NCI-H1048 (cell line): ENCODE measurements around the gene DGKQ.
A peak's percentile ranks its signal among the peaks of the same experiment; 100 is the strongest.
"Not testable (repeated sequence)": the region's sequence is repeated elsewhere in the genome, so short reads cannot be mapped to it uniquely, and the experiment has no call there.

ENCODE experiments used
- DNase-seq: peaks from one replicate; lab custom pipeline; 2025; lab: John Stamatoyannopoulos, UW

DGKQ gene

DNA sequence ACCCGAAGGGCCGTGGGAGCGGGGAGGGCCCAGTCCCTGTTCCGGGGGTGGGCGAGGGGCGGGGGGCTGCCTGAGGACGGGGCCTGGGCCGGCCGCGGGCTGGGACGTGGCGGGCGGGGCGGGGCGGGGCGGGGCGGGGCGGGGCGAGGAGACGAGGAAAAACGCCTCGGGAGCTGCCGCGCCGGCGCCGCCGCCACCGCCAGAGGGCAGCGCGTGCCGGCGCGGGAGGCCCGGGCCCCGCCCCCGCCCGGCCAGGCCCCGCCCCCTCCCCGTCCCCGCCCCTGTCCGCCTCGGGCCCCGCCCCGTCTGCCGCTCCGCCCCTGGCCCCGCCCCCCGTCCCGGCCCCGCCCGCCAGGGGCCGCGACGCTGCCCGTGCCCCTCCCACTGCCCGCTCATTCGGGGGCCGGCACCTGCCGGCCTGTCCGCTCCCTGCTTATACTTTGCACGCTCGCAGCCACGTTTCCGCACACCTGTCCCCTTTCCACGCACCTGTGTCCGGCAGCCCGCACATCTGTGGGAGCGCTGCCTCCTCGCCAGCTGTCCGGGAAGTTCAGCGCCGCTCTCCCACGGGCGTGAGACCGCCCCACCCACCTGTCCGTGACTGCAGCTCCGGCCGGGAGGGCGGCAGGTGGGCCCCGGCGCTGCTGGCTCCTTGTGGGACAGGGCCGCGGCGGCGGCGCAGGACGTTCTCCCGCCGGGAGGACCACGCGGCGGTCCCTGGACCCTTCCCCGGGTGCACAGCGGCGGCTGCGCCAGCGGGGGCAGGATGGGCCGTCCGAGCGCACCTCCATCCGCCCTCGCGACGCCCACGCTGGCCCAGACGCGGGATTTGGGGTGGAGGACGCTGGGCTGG, 36.4 kb upstream of the DGKQ start:
- peak; percentile 19 for DNase-seq

DNA sequence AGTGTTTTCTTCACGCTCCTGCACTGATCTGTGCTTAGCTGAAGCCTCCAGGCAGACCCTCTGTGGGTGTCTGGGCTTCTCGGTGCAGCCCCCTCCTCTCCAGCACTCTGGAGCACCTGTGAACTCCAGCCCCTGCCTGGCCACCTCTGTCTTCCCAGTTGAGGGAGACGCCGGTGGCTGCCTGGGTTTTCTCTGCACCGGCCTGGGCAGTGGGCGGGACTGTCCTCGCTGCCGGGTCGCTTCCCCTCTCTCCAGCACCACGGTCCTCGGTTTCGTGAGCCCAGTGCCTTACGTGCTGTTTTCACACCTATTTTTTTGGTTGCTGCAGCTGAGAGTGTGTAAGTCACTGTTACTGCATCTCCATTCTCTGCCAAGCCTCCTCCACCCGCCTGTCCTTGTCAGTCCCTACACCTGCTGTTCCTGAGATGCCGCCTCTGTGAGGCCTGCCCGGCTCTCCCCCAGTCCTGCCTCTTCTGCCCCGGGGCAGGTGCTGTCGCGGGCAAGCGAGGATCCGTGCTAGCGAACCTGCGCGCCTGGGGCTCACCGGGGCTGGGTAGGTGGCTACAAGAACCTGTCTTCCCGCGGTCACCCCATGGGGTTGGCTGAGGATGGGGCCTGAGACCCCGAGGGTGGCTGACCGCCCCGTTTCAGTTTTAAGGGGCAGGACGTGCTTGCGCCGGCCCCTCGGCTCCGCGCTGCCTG, 35.6 kb upstream of the DGKQ start:
- no peak for DNase-seq

DNA sequence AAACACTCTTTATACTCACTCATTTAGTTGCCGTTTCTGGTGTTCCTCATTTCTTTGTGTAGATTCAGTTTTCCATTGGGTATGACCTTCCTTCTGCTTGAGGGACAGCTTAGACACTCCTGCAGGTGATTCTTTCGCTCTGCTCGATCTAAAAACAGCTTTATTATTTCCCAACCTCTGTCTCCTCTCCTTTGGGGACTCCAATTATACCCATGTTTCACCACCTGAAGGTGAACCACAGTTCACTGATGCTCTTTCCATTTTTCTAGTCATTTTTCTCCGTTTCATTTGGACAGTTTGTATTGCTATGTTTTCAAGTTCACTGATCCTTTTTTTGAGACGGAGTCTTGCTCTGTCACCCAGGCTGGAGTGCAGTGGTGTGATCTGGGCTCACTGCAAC, 33.5 kb upstream of the DGKQ start:
- DNase-seq: no peak

DNA sequence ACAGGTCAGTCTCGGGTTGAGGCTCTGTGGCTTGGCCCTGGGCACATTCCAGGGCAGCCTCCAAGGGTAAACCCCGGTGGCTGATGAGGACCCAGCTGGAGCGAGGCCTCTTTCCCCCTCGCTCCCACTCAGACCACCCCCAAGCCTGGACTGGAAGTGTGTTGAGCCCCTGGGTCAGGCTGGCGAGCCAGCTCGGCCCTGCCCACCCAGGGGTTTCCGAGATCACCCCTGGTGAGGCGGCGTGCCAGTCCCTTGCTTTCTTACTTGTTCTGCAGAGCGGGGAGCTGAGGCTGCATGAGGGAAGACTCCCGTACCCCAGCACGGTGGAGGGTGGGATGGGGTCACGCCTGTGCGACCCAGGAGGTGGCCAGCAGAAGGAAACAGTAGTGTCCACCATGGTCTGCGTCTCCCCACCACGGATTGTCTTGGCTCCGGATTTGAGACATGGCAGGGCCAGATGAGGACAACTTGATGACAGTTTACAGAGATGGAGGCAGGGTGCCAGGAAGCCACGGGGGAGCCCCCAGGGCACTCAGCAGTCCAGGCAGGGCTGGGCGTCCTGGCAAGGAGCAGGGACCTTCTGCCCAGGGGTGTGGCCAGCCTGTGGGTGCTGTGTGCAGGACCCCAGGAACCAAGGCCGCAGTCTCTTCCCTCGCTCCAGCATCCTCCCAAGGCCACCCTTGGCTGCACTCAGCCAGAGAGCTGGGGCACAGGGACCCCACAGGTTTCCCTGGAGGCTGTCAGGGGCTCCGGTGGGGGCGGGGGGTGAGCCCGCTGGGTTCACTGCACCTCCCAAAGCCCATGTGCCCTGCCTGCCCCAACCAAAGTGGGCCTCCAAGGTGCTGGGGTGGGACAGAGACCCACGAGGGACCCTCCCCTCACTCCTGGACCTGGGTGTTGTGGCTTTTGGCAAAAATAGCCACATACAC, 31.5 kb upstream of the DGKQ start:
- DNase-seq: no peak

GRCh38 chr4:1004071-1004418, 30.7 kb upstream of the DGKQ start:
- DNase-seq: no peak

DNA sequence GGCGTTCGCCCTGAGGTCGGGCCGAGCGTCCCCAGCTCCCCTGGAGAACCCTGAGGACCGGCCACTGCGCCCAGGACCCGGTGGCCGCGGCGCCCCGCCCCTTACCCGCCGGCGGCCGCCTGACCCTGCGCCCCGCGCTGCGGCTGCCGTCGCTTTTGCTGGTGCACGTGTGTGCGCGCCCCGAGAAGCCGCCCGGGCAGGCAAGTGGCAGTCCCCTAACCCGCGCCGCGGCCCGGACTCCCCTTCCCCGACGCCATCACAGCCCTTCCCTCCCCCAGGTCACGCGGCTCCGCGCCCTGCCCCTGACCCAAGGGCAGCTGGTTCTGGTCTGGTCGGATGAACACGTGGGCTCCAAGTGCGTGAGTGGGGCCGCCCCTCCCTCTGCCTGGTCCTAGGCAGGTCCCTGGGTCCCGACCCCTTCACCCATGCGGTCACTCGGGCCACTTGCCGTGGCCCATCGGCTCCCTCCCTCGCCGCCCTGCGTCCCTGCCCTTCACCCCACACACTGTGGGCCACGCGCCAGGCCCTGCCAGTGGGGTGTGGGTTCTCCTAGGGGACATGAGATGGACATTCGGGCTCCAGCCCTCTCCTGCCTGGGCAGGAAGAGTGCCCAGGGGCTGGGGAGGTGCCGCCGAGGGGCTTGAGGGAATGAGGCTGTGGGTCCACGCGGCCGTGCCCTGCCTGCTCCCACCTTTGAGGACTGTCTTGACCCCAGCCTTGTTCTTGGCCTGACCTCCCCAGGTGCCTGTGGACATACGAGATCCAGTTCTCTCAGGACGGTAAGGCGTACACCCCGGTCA, 30.1 kb upstream of the DGKQ start:
- DNase-seq: no peak

DNA sequence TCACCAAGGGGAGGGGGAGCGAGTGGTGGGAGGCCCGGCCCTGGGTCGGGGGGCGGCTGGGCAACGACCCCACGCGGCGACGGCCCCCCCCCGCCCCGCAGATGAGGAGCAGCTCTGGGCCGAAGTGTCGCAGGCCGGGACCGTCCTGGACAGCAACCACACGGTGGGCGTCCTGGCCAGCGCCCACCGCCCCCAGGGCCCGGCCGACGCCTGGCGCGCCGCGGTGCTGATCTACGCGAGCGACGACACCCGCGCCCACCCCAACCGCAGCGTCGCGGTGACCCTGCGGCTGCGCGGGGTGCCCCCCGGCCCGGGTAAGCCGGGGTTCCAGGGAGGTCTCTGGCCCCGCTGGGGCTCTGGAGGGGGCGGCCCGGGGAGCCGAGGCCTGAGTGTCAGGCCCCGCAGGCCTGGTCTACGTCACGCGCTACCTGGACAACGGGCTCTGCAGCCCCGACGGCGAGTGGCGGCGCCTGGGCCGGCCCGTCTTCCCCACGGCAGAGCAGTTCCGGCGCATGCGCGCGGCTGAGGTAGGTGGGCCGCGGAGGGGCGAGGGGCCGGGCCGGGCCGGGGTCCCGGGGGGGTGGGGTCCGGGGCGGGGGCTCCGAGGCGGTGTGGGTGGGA, 29.4 kb upstream of the DGKQ start:
- no peak for DNase-seq

DNA sequence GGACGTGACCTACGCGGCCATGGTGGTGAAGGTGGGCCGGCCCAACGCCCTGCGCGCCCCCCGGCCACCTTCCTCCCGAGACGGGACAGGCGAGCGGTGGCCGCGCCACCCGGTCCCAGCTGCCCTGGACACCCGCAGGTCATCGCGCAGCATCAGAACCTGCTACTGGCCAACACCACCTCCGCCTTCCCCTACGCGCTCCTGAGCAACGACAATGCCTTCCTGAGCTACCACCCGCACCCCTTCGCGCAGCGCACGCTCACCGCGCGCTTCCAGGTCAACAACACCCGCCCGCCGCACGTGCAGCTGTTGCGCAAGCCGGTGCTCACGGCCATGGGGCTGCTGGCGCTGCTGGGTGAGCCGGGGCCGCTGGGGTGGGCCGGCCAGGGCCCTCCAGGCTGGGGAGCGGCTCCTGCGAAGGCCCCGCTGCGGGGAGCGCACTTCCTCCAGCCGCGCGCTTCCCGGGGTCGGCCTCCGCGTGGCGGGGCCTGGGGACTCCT, 28.8 kb upstream of the DGKQ start:
- no peak for DNase-seq

GRCh38 chr4:1001561-1002130, 28.3 kb upstream of the DGKQ start:
- no peak for DNase-seq

DNA sequence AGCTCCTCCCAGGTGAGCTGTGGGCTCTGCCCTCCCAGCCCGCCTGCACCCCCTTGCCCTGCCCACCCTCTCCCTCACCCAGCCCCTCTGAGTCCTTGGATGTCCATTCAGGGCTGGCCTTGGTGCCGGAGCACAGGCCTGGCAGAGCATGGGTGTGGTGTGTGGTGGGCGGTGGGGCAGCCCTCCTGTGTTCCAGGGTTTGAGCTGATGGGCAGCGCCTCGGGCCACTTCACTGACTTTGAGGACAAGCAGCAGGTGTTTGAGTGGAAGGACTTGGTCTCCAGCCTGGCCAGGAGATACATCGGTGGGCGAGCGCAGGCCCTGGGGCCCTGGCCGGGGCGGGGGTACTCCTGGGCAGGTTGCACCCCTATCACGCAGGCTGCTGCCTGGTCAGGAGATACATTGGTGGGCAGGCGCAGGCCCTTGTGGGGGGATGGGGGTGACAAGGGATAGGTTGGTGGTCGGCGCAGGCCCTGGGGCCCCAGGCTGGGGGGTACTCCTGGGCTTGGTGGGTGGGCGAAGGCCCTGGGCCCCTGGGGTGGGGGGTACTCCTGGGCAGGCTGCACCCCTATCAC, 27.4 kb upstream of the DGKQ start:
- no peak for DNase-seq

GRCh38 chr4:999882-1000425, 26.6 kb upstream of the DGKQ start:
- DNase-seq: no peak

GRCh38 chr4:999240-999863, 26.0 kb upstream of the DGKQ start:
- not testable (repeated sequence) for DNase-seq

- DNase-seq: no peak
These were observed 24.8 kb upstream of the DGKQ start for GRCh38 chr4:998096-998691.

DNA sequence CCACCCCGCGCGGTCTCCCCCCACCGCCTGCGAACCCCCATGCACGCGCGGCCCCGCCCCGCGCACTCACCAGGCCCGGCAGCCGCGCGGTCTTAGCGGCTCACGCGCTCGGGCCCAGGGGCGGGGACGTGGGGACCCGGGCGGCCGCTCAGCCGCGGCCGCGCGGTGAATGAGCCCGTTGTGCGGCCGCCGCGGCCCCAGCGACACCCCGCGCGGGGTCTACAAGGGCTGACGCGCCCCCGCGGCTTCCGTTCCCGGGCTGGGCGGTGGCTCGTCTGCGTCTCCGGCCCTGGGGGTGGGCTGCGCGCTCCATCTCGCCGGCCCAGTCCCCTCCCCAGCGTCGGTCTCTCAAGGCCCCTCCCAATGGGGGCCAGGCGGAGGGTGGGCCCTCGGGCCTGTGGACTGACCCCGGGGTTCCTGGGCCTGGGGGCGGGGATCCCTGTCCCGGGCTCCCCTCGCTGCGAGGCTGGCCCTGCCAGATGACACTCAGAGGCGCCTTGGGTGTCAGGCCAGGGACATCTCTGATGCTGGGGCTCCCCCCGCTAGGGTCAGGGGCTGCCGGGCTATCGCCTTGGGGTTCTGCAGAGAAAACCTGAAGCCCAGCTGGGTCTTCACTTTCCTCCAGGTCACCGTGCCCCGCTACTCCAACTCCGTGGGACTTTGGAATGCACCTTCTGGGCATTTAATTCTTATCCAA, 24.2 kb upstream of the DGKQ start:
- no peak for DNase-seq

DNA sequence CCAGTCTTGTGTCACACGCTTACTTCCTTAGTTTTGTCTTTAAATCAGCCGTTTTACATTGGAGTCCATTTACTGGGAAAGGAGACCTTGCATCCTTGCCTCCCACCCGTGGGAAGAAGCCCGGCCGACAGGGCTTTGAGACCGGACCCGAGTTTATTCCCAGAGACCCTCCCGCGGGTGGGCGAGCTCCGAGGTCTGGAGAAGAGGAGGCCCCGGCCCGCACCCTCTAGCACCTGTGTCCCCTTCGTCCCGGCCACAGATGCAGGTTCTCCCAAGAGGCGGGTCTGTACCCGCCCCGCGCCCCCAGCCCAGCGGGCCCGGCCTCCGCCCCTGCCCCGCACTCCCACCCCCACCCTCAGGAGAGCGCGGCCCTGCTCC, 23.6 kb upstream of the DGKQ start:
- DNase-seq: no peak

GRCh38 chr4:996030-996996, 22.9 kb upstream of the DGKQ start:
- DNase-seq: no peak

DNA sequence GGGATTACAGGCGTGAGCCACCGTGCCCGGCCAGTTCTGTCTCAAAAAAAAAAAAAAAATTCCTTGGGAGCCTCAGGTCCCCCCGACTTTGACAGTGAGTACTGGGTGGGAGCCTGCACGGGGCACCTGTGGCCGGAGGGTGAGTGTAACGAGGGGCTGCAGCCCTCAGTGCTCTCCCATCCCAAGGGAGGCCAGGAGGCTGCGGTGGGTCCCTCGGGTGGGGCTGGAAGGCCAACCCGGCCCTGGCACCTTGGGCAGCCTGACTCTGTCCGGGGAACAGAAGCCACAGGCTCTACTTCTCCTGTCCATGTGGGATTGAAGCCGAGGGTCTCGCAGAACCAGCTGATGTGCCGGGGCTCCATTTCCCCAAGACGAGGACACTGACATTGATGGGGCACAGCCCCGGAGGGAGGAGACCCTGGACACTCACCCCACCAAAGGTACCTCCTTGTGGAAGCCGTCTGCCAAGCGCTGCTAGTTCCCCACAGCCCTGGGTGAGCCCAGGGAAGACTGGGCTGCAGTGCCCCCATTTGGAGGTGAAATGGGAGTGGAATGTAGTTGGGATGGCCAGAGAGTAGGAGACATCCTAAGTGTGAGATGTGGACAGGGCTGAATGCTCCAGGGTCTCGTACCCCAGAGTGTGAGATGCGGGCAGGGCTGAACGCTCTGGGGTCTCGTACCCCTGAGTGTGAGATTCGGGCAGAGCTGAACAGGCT, 22.1 kb upstream of the DGKQ start:
- no peak for DNase-seq
